Hepatocyte (in vitro differentiated cells): ENCODE measurements around the gene LCMT1. TPM values are rescaled to one million over a fixed set of nuclear protein-coding genes. Genes with fewer than 3 reads are reported as not detected.

ENCODE experiments used
- DNase-seq: peaks from one replicate; pipeline ENCODE4 v3.0.0-alpha.2; 2016; ENCODE audit warnings: low spot score
- H2AFZ ChIP-seq: fragments of 200-600 bp; sonication (generic); 2 replicates; pipeline ENCODE4 v1.6.0; 2016; ENCODE audit warnings: antibody characterized with exemption, mild to moderate bottlenecking
- H3K27ac ChIP-seq: fragments of 200-600 bp; sonication (generic); 2 replicates; pipeline ENCODE4 v1.5.1; 2016; ENCODE audit warnings: mild to moderate bottlenecking
- H3K27me3 ChIP-seq: fragments of 200-600 bp; sonication (generic); 2 replicates; pipeline ENCODE4 v1.6.1; 2016
- H3K36me3 ChIP-seq: fragments of 200-600 bp; sonication (generic); replicated peaks from 2 replicates; pipeline ENCODE4 v1.5.1; 2016; ENCODE audit warnings: low read depth; ENCODE audit not compliant: insufficient read depth
- H3K4me1 ChIP-seq: fragments of 200-600 bp; sonication (generic); 2 replicates; pipeline ENCODE4 v1.5.1; 2016; ENCODE audit warnings: mild to moderate bottlenecking, moderate library complexity; ENCODE audit not compliant: insufficient read depth
- H3K4me2 ChIP-seq: fragments of 200-600 bp; sonication (generic); 2 replicates; pipeline ENCODE4 v1.6.0; 2016
- H3K4me3 ChIP-seq: fragments of 200-600 bp; sonication (generic); 2 replicates; pipeline ENCODE4 v1.5.1; 2016; ENCODE audit warnings: mild to moderate bottlenecking
- H3K79me2 ChIP-seq: fragments of 200-600 bp; sonication (generic); 2 replicates; pipeline ENCODE4 v1.6.0; 2017; ENCODE audit warnings: mild to moderate bottlenecking
- H3K9me2 ChIP-seq: fragments of 200-600 bp; sonication (generic); replicated peaks from 2 replicates; pipeline ENCODE4 v1.6.0; 2017; ENCODE audit warnings: mild to moderate bottlenecking; ENCODE audit not compliant: insufficient read depth
- H3K9me3 ChIP-seq: fragments of 200-600 bp; sonication (generic); 2 replicates; pipeline ENCODE4 v1.5.1; 2016; ENCODE audit warnings: low read depth, mild to moderate bottlenecking
- H4K20me1 ChIP-seq: fragments of 200-600 bp; sonication (generic); 2 replicates; pipeline ENCODE4 v1.6.0; 2016; ENCODE audit warnings: mild to moderate bottlenecking; ENCODE audit not compliant: insufficient read depth, poor library complexity, severe bottlenecking
- CTCF ChIP-seq: fragments of 200-600 bp; sonication (generic); IDR thresholded peaks from 2 replicates; pipeline ENCODE4 v1.5.1; 2016; ENCODE audit warnings: antibody characterized with exemption, mild to moderate bottlenecking; ENCODE audit not compliant: poor library complexity
- EZH2 ChIP-seq: fragments of 200-600 bp; sonication (generic); IDR thresholded peaks from 2 replicates; pipeline ENCODE4 v1.6.1; 2016; ENCODE audit warnings: antibody characterized with exemption, mild to moderate bottlenecking, borderline replicate concordance
- EZH2phosphoT487 ChIP-seq: fragments of 200-600 bp; sonication (generic); IDR thresholded peaks from one replicate; pipeline ENCODE4 v1.6.1; 2018; ENCODE audit warnings: antibody characterized with exemption, mild to moderate bottlenecking, low read depth, moderate library complexity; ENCODE audit not compliant: unreplicated experiment, severe bottlenecking
- WGBS: methylation state at CpG from one replicate; pipeline ENCODE4 v1.1.6; 2016; ENCODE audit warnings: low lambda C conversion rate; ENCODE audit errors: missing lambda C conversion rate; 5-methylcytosine and 5-hydroxymethylcytosine counted together
- polyA plus RNA-seq: library from polyadenylated mRNA; unstranded; fragments of >200 nt; fragmentation: Nextera tagmentation; extraction: Ambion mirVana; gene quantifications from 2 replicates; pipeline ENCODE4 v1.2.1, GENCODE V29; 2016
- total RNA-seq: library from RNA; depleted of rRNA; stranded (reverse); fragments of >200 nt; gene quantifications from 2 replicates; pipeline ENCODE4 v1.2.3, GENCODE V29; 2014

Gene LCMT1
- total and polyA plus RNA-seq, 2 experiments from 2014 or later, result 33.0 to 47.7 TPM

DNA sequence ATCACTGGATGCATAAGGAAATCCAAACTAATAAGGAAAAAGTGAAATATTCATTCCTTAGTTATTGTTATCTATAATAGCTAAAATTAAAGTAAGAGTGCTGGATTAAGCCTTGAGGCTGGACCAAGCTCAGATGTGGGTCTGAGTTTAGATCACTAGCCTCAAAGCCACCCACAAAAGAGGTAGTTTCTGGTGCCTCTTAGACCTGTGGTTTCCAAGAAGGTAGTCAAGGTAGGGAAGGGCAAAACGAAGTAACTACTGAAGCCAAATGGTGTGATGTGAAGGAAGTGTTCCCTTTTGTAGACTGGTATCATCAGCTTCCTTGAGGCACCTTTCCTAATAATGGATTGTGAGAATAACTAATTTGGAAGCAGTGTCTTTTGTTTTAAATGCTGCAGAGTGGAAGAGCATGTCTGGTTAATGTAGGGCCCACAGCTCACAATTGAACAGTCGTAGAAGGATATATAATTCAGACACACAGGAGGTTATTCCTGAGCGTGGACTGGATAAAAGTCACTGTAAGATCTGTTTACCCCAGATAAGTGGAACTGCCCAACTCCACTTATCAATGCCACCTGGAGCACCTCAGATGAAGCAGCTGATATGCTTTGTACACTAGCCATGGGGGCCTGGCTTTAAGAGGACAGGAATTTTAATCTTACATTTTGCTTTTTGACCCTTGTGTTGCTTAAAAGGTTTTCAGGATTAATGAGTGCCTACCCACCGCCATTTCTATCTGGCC lies 31.7 kb upstream of the LCMT1 start:
- H3K4me2 ChIP-seq, result no peak overlapping the region
- 55% methylated on average over 4 of the region's 4 CpGs for WGBS
- H3K27ac ChIP-seq, result no peak overlapping the region
- H3K4me1 ChIP-seq, result no peaks in the 10 kb centered on the region
- H3K36me3 ChIP-seq, result no peaks in the 10 kb centered on the region
- no peak overlapping the region for H3K4me3 ChIP-seq
- DNase-seq, result no peak
- H4K20me1 ChIP-seq, result no peaks in the 10 kb centered on the region
- no peak overlapping the region for H2AFZ ChIP-seq
- TF ChIP-seq CTCF, result no peak
- no peak for TF ChIP-seq EZH2
- no peak for TF ChIP-seq EZH2phosphoT487
- H3K9me2 ChIP-seq, result no peaks in the 10 kb centered on the region
- no peaks in the 10 kb centered on the region for H3K27me3 ChIP-seq
- no peaks in the 10 kb centered on the region for H3K79me2 ChIP-seq
- no peaks in the 10 kb centered on the region for H3K9me3 ChIP-seq

DNA sequence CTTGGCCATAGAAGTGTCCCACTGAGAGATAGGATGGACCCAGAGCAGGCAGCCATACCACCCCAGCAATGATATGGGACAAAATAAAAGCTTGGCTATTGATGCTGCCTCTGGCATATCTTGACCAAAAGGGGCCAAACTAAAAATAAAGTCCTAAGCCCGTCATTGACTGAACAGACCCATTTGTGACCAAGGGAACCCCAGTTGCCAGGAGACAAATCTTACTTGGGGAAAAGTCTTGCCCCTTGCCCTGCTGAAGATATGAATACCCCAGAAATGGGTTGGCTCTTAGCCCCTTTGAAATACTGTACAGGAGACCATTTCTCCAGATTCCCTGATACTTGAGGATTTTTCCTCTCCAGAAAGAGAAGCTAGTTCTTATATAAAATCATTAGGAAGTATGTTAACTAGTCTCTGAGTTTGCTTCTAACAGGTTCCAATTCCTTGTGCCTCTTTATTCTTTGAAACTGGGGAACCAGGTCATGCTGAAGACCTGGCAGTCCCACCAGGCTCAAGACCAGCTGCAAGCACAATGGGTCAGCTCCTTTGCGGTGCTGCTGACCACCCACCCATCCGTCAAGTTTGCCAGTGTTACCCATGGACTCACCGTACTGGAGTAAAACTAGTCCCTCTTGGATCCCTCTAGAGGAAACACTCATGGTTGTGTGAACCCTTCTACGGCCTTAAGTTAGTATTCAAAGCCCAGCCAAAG lies 31.0 kb upstream of the LCMT1 start:
- no peaks in the 10 kb centered on the region for H3K79me2 ChIP-seq
- H2AFZ ChIP-seq, result no peak overlapping the region
- no peaks in the 10 kb centered on the region for H3K9me3 ChIP-seq
- H3K27me3 ChIP-seq, result no peaks in the 10 kb centered on the region
- TF ChIP-seq CTCF (no peak), EZH2 (no peak), EZH2phosphoT487 (no peak)
- H3K9me2 ChIP-seq, result no peaks in the 10 kb centered on the region
- no peaks in the 10 kb centered on the region for H3K4me1 ChIP-seq
- H3K27ac ChIP-seq, result no peak overlapping the region
- no peak for DNase-seq
- H3K4me2 ChIP-seq, result no peak overlapping the region
- 93% methylated on average over 5 of the region's 5 CpGs for WGBS
- no peaks in the 10 kb centered on the region for H4K20me1 ChIP-seq
- H3K4me3 ChIP-seq, result no peak overlapping the region
- no peaks in the 10 kb centered on the region for H3K36me3 ChIP-seq

DNA sequence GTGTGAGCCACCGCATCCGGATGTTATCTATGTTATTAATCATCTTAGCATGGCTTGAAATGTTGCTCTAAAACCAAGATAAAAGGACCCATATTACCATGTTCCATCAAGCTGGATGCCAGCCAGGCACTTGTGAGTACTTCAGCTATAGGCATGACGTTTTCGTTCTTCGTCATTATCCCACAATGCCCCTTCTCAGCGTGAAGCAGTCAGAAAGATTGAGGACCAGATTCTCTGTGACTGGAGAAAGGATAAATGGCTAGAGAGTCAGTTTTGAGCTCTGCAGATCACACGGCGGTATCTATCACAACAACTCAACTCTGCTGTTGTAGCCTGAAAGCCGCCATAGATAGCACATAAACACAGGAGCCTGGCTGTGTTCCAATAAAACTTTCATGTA lies 29.8 kb upstream of the LCMT1 start:
- Histone ChIP-seq H2AFZ (no peak overlapping the region), H3K4me1 (no peaks in the 10 kb centered on the region), H3K9me3 (no peaks in the 10 kb centered on the region), H3K27me3 (peaks cover 2% of the 10 kb centered on the region), H3K4me2 (no peak overlapping the region), H3K79me2 (no peaks in the 10 kb centered on the region), H4K20me1 (no peaks in the 10 kb centered on the region), H3K4me3 (no peak overlapping the region), H3K36me3 (no peaks in the 10 kb centered on the region), H3K9me2 (no peaks in the 10 kb centered on the region), H3K27ac (no peak overlapping the region)
- DNase-seq, result no peak
- whole genome bisulfite sequencing, result 93% methylated on average over 9 of the region's 9 CpGs
- TF ChIP-seq EZH2phosphoT487 (no peak), CTCF (no peak), EZH2 (no peak)
